ENCODE measurements around the gene PLD3.

PLD3 gene

GRCh38 chr19:40321566-40322270, 26.8 kb upstream of the PLD3 start:
- no peak for TF ChIP-seq TAF1 (IDR thresholded peaks at IDR 0.05; ENCODE audit: borderline replicate concordance, insufficient read depth, low read length)
- no peak for TF ChIP-seq SIN3A (IDR thresholded peaks at IDR 0.05; ENCODE audit: borderline replicate concordance, insufficient read depth, low read length)
- TF ChIP-seq POLR2AphosphoS5 (IDR thresholded peaks at IDR 0.05; ENCODE audit: low read depth, low read length), result no peak
- TF ChIP-seq REST (IDR thresholded peaks at IDR 0.05; ENCODE audit: insufficient read depth in 1 of 2, low read depth in 2 of 2, low read length in 2 of 2), result no peak
- no peak for TF ChIP-seq FOXP2 (optimal IDR thresholded peaks at IDR 0.05; ENCODE audit: borderline replicate concordance, extremely low read depth, extremely low read length, insufficient read depth)

DNA sequence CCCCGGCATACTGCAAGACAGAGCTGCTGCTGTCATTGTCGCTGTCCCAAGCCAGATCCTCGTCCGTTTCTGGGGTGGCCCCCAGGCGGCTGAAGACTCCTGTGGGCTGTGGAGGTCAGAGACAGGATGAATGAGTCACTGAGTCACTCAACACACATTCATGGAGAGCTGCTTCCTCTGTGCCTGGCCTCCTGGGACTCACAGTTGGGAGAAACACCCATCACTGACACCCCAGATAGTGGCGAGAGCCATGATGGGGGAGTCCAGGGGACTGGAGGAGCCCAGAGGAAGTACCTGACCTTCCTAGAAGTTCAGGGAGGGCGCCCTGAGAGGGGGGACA, 26.3 kb upstream of the PLD3 start:
- TF ChIP-seq FOXP2 (optimal IDR thresholded peaks at IDR 0.05; ENCODE audit: borderline replicate concordance, extremely low read depth, extremely low read length, insufficient read depth), result no peak
- TF ChIP-seq TAF1 (IDR thresholded peaks at IDR 0.05; ENCODE audit: borderline replicate concordance, insufficient read depth, low read length), result no peak
- no peak for TF ChIP-seq POLR2AphosphoS5 (IDR thresholded peaks at IDR 0.05; ENCODE audit: low read depth, low read length)
- TF ChIP-seq SIN3A (IDR thresholded peaks at IDR 0.05; ENCODE audit: borderline replicate concordance, insufficient read depth, low read length), result no peak
- TF ChIP-seq REST (IDR thresholded peaks at IDR 0.05; ENCODE audit: insufficient read depth in 1 of 2, low read depth in 2 of 2, low read length in 2 of 2), result no peak

- TF ChIP-seq FOXP2 (optimal IDR thresholded peaks at IDR 0.05; ENCODE audit: borderline replicate concordance, extremely low read depth, extremely low read length, insufficient read depth) (peak; percentile 28), SIN3A (IDR thresholded peaks at IDR 0.05; ENCODE audit: borderline replicate concordance, insufficient read depth, low read length) (no peak)
These were observed 25.4 kb upstream of the PLD3 start for GRCh38 chr19:40322951-40323615.

GRCh38 chr19:40323705-40324104, 24.8 kb upstream of the PLD3 start:
- TF ChIP-seq REST (IDR thresholded peaks at IDR 0.05; ENCODE audit: insufficient read depth in 1 of 2, low read depth in 2 of 2, low read length in 2 of 2) (no peak), SIN3A (IDR thresholded peaks at IDR 0.05; ENCODE audit: borderline replicate concordance, insufficient read depth, low read length) (no peak), POLR2AphosphoS5 (IDR thresholded peaks at IDR 0.05; ENCODE audit: low read depth, low read length) (no peak), TAF1 (IDR thresholded peaks at IDR 0.05; ENCODE audit: borderline replicate concordance, insufficient read depth, low read length) (no peak), FOXP2 (optimal IDR thresholded peaks at IDR 0.05; ENCODE audit: borderline replicate concordance, extremely low read depth, extremely low read length, insufficient read depth) (no peak)

GRCh38 chr19:40326201-40326600, 22.3 kb upstream of the PLD3 start:
- no peak for TF ChIP-seq POLR2AphosphoS5 (IDR thresholded peaks at IDR 0.05; ENCODE audit: low read depth, low read length)
- no peak for TF ChIP-seq SIN3A (IDR thresholded peaks at IDR 0.05; ENCODE audit: borderline replicate concordance, insufficient read depth, low read length)
- TF ChIP-seq REST (IDR thresholded peaks at IDR 0.05; ENCODE audit: insufficient read depth in 1 of 2, low read depth in 2 of 2, low read length in 2 of 2), result no peak
- TF ChIP-seq TAF1 (IDR thresholded peaks at IDR 0.05; ENCODE audit: borderline replicate concordance, insufficient read depth, low read length), result no peak
- TF ChIP-seq FOXP2 (optimal IDR thresholded peaks at IDR 0.05; ENCODE audit: borderline replicate concordance, extremely low read depth, extremely low read length, insufficient read depth), result no peak

Data from PFSK-1 (cell line).